ENCODE data around the gene AKAP6.

DNA sequence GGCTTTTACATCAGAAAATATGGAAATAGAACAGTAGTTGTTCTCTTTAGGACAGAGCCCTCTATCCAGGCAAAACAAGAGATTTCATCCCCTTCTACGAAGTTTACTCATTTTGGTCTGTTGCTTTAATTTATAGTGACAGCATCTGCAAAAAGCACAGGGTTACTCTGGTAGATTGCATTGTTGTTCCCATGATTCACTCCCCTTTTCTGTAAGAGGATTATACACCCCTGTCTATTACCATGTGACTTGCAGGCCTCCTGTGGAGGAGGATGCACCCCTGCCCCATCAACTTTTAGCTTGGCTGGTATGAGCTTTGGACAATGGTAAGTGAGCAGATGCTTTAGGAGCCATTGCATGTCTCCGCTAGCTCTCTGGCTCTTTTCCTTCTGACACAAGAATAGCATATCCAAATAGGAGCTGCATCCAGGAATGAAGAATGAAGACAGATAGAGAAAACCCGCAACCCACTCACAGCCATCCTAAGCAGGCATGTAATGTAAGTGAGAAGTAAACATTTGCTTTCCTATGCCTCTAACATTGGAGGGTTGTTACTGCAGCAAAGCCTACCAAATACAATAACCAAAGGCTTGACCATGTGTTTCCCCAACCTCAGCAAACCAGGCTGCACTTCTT is 304.2 kb downstream of the AKAP6 start:
- TF ChIP-seq, protein P1, sequence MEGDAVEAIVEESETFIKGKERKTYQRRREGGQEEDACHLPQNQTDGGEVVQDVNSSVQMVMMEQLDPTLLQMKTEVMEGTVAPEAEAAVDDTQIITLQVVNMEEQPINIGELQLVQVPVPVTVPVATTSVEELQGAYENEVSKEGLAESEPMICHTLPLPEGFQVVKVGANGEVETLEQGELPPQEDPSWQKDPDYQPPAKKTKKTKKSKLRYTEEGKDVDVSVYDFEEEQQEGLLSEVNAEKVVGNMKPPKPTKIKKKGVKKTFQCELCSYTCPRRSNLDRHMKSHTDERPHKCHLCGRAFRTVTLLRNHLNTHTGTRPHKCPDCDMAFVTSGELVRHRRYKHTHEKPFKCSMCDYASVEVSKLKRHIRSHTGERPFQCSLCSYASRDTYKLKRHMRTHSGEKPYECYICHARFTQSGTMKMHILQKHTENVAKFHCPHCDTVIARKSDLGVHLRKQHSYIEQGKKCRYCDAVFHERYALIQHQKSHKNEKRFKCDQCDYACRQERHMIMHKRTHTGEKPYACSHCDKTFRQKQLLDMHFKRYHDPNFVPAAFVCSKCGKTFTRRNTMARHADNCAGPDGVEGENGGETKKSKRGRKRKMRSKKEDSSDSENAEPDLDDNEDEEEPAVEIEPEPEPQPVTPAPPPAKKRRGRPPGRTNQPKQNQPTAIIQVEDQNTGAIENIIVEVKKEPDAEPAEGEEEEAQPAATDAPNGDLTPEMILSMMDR (IDR thresholded peaks at IDR 0.05): no peak
- no peak for TF ChIP-seq POLR2A (IDR thresholded peaks at IDR 0.05)

Data from adrenal gland (tissue), 5 donors.